Tongue (tissue), 2 donors: ENCODE measurements around the gene GARS1. TPM values are rescaled to one million over a fixed set of nuclear protein-coding genes. Genes with fewer than 3 reads are reported as not detected.
"Not testable (repeated sequence)": the region's sequence is repeated elsewhere in the genome, so short reads cannot be mapped to it uniquely, and the experiment has no call there.

Experiments
- DNase-seq: peaks from one replicate; pipeline ENCODE4 v3.0.0-alpha.2; 2015
- total RNA-seq: library from RNA; depleted of rRNA; stranded (reverse); fragments of >200 nt; gene quantifications from one replicate; pipeline ENCODE4 v1.2.3, GENCODE V29; 2014

Gene GARS1, protein sequence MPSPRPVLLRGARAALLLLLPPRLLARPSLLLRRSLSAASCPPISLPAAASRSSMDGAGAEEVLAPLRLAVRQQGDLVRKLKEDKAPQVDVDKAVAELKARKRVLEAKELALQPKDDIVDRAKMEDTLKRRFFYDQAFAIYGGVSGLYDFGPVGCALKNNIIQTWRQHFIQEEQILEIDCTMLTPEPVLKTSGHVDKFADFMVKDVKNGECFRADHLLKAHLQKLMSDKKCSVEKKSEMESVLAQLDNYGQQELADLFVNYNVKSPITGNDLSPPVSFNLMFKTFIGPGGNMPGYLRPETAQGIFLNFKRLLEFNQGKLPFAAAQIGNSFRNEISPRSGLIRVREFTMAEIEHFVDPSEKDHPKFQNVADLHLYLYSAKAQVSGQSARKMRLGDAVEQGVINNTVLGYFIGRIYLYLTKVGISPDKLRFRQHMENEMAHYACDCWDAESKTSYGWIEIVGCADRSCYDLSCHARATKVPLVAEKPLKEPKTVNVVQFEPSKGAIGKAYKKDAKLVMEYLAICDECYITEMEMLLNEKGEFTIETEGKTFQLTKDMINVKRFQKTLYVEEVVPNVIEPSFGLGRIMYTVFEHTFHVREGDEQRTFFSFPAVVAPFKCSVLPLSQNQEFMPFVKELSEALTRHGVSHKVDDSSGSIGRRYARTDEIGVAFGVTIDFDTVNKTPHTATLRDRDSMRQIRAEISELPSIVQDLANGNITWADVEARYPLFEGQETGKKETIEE
- 45.3 TPM for total RNA-seq

DNA sequence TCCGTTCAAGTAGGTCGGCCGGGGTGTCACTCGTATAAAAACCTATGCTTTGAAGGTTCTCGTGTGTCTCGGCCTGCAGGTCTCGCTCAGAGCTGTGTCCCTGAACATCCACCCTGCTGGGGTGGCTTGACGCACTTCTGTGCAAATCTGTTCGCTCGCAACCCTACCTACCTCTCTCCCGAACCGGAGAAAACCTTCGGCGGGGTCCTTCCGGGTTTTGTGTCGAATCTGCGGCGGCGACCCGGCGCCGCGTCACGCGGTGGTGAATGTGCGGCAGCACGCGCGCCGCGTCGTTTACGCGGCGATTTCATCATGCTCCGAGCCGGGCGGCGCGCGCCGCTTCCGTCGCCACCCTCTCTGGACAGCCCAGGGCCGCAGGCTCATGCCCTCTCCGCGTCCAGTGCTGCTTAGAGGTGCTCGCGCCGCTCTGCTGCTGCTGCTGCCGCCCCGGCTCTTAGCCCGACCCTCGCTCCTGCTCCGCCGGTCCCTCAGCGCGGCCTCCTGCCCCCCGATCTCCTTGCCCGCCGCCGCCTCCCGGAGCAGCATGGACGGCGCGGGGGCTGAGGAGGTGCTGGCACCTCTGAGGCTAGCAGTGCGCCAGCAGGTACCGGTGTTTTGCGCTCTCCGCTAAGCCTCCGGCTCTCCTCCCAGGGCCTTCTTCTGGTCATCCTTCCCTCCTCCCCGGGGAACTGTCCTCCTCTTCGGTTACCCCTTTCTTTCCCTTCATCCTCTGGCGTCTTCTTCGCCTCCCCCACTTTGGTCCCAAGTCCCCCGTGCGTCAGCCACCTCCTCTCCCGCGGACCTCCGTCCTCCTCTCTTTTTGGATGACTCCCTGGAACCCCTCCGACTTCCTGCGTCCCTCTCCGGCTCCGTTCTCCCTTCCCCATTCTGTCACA lies at the start of gene GARS1:
TSS of gene GARS1 (plus strand) at position 339 of the 896 bp plus-strand sequence. CDS start at position 383, 44 bp downstream.
- peak; percentile 94 for DNase-seq

DNA sequence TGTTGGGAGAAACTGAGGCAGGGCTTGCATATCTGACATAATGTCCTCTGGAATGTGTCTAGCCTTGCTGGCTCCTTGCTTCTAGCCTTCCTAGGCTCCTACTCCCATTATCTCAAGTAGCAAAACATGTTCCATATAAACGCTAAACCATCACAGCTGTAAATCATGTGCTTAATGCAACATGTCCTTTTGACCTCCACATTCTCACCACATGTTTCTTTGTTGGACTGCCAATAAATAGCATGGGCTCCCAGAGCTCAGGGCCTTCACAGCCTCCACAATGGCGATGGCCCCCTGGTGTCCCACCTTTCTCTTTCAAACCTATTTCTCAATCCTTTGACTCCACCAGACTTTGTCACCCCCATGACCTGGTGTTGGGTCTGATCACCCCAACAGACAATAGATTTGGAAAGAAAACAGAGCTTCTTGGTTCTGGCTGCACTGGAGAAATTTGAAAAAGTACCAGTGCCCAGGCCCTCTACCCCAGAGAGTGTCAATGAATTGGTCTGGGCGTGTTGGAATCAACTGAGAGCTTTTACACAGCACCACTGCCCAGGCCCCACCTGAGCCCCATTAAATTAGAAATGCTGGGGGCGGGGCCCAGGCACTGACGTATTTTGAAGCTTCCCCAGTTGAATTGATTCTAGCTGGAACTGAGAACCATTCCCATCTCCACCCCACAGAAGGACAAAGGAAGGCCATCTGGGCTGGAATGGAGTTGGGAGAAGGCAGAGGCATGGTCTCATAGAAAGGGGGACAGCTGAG lies 48.7 kb upstream of the GARS1 start:
- no peak for DNase-seq

DNA sequence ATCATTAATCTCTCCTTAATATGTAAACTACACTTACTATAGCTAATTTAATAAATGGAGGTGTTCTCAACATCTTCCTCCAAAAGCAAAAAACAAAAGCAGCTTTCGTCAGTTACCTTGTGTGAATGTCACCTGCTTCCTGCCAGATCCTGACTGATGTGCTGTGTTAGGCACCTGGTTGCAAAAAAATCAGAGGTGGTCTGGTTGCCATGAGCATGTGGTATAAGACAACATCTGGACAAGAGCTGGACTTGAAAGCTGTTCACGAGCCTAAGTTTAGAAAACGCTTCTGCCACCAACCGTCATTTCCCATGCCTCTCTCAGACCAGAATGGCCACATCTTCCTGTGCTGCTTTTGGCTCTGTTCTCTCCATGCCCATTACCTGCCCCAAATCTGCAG lies 48.1 kb upstream of the GARS1 start:
- no peak for DNase-seq

DNA sequence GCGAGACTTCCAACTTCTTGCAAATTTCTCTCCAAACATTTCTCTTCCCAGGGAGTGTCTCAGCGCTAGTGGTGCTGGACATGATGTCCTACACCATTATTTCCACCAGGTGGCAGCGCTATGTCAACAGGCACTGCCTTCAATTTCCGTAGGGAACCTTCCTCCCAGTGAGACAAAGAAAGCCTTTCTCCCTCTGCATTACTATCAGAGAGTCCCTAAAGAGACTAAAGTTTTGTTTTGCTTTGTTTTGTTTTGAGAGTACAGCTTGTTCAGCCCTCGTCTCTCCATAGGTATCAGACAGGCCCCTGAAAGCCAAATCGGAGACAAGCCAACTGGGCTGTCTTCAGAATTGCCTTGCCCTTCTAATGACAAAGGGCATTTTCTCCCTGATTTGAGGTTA lies 45.8 kb upstream of the GARS1 start:
- DNase-seq: peak; percentile 85

DNA sequence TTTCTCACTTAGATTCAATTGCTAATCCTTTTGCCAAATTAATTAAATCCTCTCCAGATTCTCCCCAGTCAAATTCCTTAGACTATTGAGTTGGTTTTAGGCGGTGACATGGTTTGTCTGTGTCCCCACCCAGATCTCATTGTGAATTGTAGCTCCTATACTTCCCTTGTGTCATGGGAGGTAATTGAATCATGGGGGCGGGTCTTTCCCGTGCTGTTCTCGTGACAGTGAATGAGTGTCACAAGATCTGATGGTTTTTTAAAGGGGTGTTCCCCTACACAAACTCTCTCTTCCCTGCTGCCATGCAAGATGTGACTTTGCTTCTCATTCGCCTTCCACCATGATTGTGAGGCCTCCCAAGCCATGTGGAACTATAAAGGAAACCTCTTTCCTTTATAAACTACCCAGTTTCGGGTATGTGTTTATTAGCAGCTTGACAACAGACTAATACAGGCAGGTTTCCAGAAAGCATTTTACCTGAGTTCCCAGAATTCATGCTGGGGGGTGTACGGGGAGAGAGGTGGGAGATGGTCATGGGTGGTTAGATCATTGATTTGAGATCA lies 44.7 kb upstream of the GARS1 start:
- no peak for DNase-seq

DNA sequence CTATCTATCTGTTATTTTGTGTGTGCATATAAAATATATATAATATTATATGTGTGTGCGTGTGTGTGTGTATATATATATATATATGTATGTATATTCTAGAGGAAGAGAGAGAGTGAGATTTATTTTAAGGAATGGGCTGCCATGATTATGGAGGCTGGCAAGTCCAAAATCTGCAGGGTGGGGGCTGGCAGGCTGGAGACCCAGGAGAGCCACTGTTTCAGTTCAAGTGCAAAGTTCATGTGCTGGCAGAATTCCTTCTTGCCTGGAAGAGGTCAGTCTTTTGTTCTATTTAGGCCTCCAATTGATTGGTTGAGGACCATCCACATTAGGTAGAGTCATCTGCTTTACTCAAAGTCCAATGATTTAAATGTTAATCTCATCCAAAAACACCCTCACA lies 42.3 kb upstream of the GARS1 start:
- no peak for DNase-seq

DNA sequence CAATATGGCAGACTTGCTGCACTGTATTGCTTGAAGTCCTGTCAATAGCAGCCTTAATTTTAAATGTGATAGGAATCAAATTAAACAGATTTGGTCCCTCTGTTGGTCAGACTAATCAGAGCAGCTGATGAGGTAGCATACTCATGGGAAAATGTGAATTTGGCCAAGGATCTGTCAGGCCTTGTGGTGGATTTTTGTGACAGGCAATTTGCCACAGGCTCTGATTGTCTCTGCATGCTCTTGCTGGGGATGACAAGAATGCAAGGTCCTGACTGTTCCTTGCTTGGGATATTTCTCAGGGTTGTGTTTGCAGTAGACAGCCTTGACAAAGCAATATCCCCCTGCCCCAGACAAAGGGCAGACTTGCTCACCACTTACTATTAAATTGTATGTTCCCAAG lies 41.5 kb upstream of the GARS1 start:
- DNase-seq: no peak

DNA sequence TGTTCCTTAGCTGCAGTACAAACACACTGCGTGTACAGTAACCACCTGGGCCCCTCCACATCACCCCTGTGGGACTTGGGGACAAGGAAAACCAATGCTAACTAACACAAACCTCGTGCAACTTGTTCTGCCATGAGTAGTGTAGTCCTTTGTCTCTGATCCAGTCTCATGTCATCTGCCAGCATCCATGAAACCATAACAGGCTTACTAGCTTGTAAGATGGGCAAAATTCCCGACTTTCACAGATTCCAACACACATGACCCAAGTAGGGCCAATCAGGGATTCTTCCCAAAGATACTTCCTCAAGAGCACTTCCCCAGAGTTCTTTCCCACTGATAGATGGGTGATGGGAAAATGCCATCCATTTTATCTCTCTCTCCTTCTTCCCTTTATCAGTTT lies 41.1 kb upstream of the GARS1 start:
- DNase-seq: no peak

DNA sequence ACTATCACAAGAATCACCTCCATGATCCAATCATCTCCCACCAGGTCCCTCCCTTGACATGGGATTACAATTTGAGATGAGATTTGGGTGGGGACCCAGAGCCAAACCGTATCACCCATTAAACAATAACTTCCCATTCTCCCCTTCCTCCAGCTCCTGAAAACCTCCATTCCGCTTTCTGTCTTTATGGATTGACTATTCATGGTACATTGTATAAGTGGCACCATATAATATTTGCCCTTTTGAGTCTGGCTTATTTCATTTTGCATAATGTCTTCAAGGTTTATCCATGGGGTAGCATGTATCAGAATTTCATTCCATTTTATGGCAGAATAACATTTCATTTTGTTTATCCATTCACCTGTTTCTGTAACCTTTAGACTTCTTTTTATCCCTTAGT lies 39.2 kb upstream of the GARS1 start:
- no peak for DNase-seq

DNA sequence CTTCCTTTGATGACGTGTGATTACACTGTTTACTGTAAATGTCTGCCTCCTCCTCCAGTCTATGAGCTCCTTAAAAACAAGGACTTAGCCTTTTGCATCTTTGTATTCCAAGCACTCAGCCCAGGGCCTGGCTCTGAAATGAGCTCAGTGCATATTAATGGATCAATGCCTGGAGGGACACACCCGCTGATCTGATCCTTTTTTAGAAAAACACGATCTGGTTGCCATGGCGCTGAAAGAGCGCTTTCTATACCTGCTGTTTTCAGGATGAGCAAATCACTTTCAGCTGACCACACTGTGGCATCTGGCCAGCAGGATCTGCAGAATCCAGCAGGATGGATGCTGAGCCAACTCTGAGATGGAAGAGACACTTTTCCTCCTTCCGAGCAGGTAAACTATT lies 37.8 kb upstream of the GARS1 start:
- peak; percentile 59 for DNase-seq

DNA sequence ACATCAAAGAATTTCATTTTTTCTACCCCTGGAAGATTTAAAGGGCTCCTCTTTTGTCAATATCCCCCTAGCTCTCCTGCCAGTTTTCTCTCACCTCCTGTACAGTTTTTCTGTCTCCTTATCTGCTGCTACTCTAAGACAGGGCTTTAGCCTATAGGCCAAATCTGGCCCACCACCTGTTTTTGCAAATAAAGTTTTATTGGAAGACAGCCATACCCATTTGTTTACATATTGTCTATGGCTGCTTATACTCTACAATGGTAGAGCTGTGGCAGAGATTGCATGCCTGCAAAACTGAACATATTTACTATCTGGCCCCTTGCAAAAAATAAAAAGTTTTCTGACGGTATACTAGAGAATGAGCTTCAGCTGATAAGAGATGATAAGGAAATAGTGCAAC lies 37.4 kb upstream of the GARS1 start:
- DNase-seq: no peak

DNA sequence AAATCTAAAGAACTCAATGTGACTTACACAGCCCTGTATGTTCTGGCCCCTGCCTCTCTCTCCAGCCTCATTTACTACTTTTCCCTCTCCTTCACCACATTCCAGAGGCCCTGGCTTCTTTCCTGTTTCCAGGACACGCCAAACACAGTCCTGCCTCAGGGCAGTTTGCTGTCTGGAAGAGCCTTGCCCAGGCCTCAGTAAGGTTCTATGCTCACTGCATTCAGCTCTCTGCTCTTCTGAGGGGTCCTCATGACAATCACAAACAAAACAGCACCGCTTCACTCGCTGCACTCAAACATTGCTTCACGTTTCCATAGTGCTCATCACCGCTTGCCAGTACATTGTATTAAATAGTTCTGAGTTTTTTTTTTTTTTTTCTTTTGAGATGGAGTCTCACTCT lies 35.1 kb upstream of the GARS1 start:
- DNase-seq: no peak

DNA sequence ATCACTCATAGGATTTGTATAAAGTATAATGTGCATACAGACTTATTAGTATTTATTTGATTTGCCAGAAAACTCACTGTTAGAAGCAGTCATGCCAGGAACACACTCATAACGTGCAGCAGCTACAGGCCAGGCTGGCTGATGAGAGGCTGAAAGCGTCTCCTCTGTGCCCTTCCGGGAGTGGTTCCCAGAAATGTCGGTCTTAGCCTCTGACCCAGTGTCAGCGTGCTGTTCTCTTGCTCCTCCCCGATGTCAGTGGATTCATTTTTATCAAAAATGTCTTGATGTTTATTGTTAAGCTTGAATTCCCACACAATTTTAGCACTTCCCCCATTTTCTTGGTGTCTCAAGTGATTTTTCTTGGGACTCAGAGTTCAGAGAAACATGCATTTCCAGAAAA lies 33.3 kb upstream of the GARS1 start:
- DNase-seq: no peak

DNA sequence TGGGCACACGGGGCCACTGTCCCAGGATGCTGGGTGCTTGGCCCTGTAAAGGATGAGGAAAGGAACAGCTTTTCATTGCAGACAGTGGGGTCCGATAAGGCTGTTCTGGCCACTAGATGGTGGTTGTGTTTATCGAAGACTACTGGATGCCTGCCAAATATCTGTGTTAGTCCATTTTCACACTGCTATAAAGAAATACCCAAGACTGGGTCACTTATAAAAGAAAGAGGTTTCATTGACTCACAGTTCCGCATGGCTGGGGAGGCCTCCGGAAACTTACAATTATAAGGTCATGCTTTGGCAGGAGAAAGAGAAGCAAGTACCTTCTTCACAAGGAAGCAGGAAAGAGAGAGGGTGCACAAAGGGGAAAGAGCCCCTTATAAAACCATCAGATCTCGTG lies 32.2 kb upstream of the GARS1 start:
- DNase-seq: peak; percentile 34

DNA sequence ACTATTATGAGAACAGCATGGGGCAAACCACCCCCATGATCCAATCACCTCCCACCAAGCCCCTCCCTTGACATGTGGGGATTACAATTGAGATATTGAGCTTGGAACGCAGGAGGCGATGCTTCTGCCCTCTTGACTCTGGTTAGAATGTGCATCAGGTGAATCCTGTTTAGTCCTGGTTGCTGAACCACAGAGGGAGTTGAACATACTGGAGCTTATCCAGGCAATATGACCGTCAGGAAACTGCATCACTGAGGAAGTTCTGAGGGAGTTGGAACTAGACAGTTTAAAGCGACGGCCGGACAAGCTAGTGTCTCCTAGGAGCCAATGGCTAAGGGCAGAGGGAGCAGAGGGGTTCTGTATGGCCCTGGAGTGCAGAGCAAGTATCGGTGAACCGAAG lies 31.8 kb upstream of the GARS1 start:
- no peak for DNase-seq

DNA sequence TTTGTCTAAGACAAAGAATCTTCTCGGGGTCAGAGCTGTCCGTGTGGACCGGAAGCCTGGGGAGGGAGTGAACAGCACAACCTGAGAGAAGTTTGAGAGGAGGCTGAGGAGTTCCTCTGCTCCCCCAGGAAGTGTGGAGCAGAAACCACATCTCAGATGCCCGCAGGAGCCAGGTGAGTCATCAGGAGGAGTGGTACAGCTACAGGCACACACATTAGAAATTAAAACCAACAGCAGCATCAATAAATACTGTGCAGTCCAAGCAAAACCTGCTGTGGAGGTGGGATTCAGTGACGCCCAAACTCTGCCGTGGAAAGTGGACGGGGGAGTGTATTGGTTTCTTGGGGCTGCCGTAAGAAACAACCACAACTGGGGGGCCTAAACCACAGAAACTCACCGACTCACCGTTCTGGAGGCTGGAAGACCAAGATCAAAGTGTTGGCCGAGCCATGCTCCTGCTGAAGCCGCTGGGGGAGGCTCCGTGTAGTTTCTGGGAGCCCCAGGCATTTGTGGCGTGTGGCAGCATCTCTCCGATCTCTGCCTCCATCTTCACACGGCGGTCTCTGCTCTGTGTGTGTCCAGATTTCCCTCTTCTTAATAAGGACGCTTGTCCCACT lies 31.2 kb upstream of the GARS1 start:
- DNase-seq: no peak

DNA sequence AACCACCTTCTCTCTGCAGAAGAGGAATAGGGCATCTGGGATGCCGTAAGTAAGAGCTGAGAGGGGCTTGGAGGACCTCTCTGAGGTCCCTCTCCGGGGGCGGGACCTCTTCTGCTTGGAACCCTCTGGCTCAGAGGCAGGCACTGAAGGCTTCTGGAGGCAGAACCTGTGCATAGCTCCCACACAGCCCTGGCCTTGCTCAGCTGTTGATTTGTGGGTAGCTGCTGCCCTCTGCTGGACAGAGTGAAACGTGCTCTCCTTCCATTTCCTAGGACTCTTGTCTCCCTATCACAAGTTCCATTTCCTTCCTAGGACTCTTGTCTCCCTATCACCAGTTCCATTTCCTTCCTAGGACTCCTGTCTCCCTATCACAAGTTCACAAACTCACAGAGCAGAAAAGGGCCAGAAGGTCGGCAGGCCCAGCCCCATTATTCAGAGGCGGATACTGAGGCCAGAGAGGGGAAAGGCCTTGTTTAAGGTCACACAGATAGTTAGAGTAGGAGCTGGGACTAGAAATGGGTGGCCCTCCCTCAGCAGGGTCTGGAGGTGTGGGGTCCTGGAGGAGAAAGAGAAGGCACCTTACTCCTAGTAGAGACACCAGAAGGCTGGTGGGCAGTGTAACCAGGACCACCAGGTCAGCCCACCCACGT lies 30.3 kb upstream of the GARS1 start:
- peak; percentile 95 for DNase-seq

DNA sequence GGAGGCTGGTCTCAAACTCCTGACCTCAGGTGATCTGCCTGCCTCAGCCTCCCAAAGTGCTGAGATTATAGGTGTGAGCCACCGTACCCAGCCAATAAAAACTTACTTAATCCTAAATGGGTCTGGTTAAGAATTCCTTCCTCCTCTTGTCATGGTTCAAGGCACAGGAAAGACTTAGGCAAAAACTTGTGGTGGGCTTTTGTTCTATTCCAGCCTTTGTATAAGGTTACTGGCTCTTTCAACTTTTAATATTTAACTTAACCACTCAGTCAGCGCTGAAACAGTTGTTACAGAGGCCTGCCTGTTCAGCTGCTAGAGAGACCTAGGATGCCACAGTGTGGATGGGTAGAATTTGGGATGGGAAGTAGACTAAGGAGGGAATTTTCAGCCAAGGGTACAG lies 28.1 kb upstream of the GARS1 start:
- DNase-seq: no peak

DNA sequence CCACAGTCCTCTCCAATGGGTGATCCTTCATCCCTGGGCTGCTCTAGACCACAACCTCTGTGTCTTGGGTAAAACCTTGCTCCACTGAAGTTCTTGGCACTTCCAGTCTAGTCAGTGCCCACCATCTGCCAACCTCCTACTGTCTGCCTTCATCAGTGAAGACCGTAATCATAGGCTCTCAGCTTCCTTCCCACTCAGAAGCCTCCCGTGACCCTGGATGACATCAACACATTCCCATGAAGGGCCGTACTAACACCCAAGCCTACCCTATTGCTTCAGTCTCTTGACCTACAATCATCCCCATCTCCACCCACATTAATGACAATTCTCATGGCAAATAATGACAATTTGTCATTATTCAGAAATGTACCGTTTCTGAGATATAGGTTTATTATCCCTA lies 27.6 kb upstream of the GARS1 start:
- DNase-seq: no peak

DNA sequence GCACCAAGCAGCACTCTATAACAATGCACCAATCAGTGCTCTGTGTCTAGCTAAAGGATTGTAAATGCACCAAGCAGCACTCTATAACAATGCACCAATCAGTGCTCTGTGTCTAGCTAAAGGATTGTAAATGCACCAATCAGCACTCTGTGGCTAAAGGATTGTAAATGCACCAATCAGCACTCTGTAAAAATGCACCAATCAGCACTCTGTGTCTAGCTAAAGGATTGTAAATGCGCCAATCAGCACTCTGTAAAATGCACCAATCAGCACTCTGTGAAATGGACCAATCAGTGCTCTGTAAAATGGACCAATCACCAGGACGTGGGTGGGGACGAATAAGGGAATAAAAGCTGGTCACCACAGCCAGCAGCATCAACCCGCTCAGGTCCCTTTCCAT lies 24.4 kb upstream of the GARS1 start:
- DNase-seq: not testable (repeated sequence)
